ENCODE data around the gene LAMC3. TPM values are rescaled to one million over a fixed set of nuclear protein-coding genes. Genes with fewer than 3 reads are reported as not detected.

LAMC3 gene
- total RNA-seq, 2 experiments from 2014 or later: 0.19 to 2.2 TPM

- Histone ChIP-seq H3K9me2 (ENCODE audit: insufficient read depth, low read length) (no peaks in the 10 kb centered on the region), H3K27ac (ENCODE audit: low read depth, low read length, poor library complexity, severe bottlenecking) (no peak overlapping the region), H3K4me1 (ENCODE audit: insufficient read depth, low read length, poor library complexity, severe bottlenecking) (no peaks in the 10 kb centered on the region), H3K4me2 (ENCODE audit: low read length) (no peak overlapping the region), H4K20me1 (ENCODE audit: insufficient read depth, low read length) (no peaks in the 10 kb centered on the region), H3K4me3 (ENCODE audit: low read depth, low read length, poor library complexity, severe bottlenecking) (no peak overlapping the region), H2AFZ (ENCODE audit: low read length) (no peak overlapping the region), H3K79me2 (ENCODE audit: insufficient read depth, low read depth, low read length) (no peaks in the 10 kb centered on the region), H3K9me3 (ENCODE audit: low read length) (no peaks in the 10 kb centered on the region), H3K36me3 (ENCODE audit: insufficient read depth, low read length) (no peaks in the 10 kb centered on the region)
- no peak for DNase-seq (ENCODE audit: low spot score)
- CTCF ChIA-PET (ENCODE audit: unreplicated experiment): no interaction called here
- no peak for TF ChIP-seq CTCF (conservative IDR thresholded peaks at IDR 0.05; ENCODE audit: low read length)
- TF ChIP-seq EZH2phosphoT487 (IDR thresholded peaks at IDR 0.05; ENCODE audit: borderline replicate concordance, low read depth, low read length): no peak
- intact Hi-C loops (cut with micrococcal nuclease; ENCODE audit: unreplicated experiment): no loop called here
- BruUV-seq (replicated peaks): no TSS peak
- POLR2A ChIA-PET: no interaction called here
Measured at GRCh38 chr9:130990306-130990977, 18.5 kb upstream of the LAMC3 start.

GRCh38 chr9:130990978-130991777 lies 17.8 kb upstream of the LAMC3 start:
- intact Hi-C loops (cut with micrococcal nuclease; ENCODE audit: unreplicated experiment): no loop called here
- CTCF ChIA-PET (ENCODE audit: unreplicated experiment): no interaction called here
- H3K27ac ChIP-seq (ENCODE audit: low read depth, low read length, poor library complexity, severe bottlenecking): no peak overlapping the region
- H3K79me2 ChIP-seq (ENCODE audit: insufficient read depth, low read depth, low read length): no peaks in the 10 kb centered on the region
- no peaks in the 10 kb centered on the region for H3K4me1 ChIP-seq (ENCODE audit: insufficient read depth, low read length, poor library complexity, severe bottlenecking)
- POLR2A ChIA-PET: interaction anchor here (1.0 kb wide), 1 partner anchor 12 kb away, joined by 3 read pairs; no protein-coding TSS in a partner anchor
- DNase-seq (ENCODE audit: low spot score): no peak
- H4K20me1 ChIP-seq (ENCODE audit: insufficient read depth, low read length): no peaks in the 10 kb centered on the region
- no peak overlapping the region for H2AFZ ChIP-seq (ENCODE audit: low read length)
- BruUV-seq (replicated peaks): no TSS peak
- H3K4me3 ChIP-seq (ENCODE audit: low read depth, low read length, poor library complexity, severe bottlenecking): no peak overlapping the region
- TF ChIP-seq EZH2phosphoT487 (IDR thresholded peaks at IDR 0.05; ENCODE audit: borderline replicate concordance, low read depth, low read length): no peak
- TF ChIP-seq CTCF (conservative IDR thresholded peaks at IDR 0.05; ENCODE audit: low read length): no peak
- H3K36me3 ChIP-seq (ENCODE audit: insufficient read depth, low read length): no peaks in the 10 kb centered on the region
- no peaks in the 10 kb centered on the region for H3K9me2 ChIP-seq (ENCODE audit: insufficient read depth, low read length)
- no peaks in the 10 kb centered on the region for H3K9me3 ChIP-seq (ENCODE audit: low read length)
- H3K4me2 ChIP-seq (ENCODE audit: low read length): no peak overlapping the region
